GM06990 (cell line): Measurements from ENCODE around the gene SRSF7.
A peak's percentile ranks its signal among the peaks of the same experiment; 100 is the strongest.
"Not testable (repeated sequence)": the region's sequence is repeated elsewhere in the genome, so short reads cannot be mapped to it uniquely, and the experiment has no call there.

ENCODE experiments used
- DNase-seq: peaks from one replicate; pipeline ENCODE4 v3.0.0-alpha.2; 2011; ENCODE audit not compliant: insufficient read length; ENCODE audit errors: extremely low read depth
- H3K27me3 ChIP-seq: replicated peaks from 2 replicates; pipeline ENCODE4 v1.6.0; 2011; ENCODE audit warnings: low read length; ENCODE audit not compliant: control insufficient read depth, insufficient read depth
- H3K36me3 ChIP-seq: 2 replicates; pipeline ENCODE4 v1.5.1; 2011; ENCODE audit warnings: low read length; ENCODE audit not compliant: control insufficient read depth, insufficient read depth
- H3K4me3 ChIP-seq: replicated peaks from 2 replicates; pipeline ENCODE4 v1.5.1; 2011; ENCODE audit warnings: low read depth, mild to moderate bottlenecking, control low read depth, low read length
- CTCF ChIP-seq: IDR thresholded peaks from 2 replicates; pipeline ENCODE4 v1.5.1; 2011; ENCODE audit warnings: low read length, control low read depth, mild to moderate bottlenecking, inconsistent platforms; ENCODE audit not compliant: insufficient read depth, poor library complexity, severe bottlenecking

The SRSF7 gene

GRCh38 chr2:38722271-38723061 is 28.7 kb downstream of the SRSF7 start:
- H3K4me3 ChIP-seq = peak overlapping the region; percentile 24; the same call in 1 of the 2 replicates
- DNase-seq = peak; percentile 31

GRCh38 chr2:38720613-38721241 is 30.4 kb downstream of the SRSF7 start:
- Histone ChIP-seq H3K36me3 (no peaks in the 10 kb centered on the region), H3K4me3 (no peak overlapping the region), H3K27me3 (no peaks in the 10 kb centered on the region)
- no peak for TF ChIP-seq CTCF
- peak; percentile 45 for DNase-seq

More at GRCh38 chr2:38722271-38723061, 28.7 kb downstream of the SRSF7 start:
- H3K27me3 ChIP-seq = no peaks in the 10 kb centered on the region
- no peaks in the 10 kb centered on the region for H3K36me3 ChIP-seq
- peak; percentile 47 for TF ChIP-seq CTCF

- DNase-seq = no peak
- no peaks in the 10 kb centered on the region for H3K27me3 ChIP-seq
- no peak overlapping the region for H3K4me3 ChIP-seq
- no peak for TF ChIP-seq CTCF
- H3K36me3 ChIP-seq = no peaks in the 10 kb centered on the region
Measured at GRCh38 chr2:38719706-38720105, 31.5 kb downstream of the SRSF7 start.

- H3K4me3 ChIP-seq = no peak overlapping the region
- TF ChIP-seq CTCF = no peak
- H3K27me3 ChIP-seq = no peaks in the 10 kb centered on the region
- H3K36me3 ChIP-seq = no peaks in the 10 kb centered on the region
- DNase-seq = no peak
Measured at GRCh38 chr2:38718601-38719000, 32.6 kb downstream of the SRSF7 start.

- no peaks in the 10 kb centered on the region for H3K27me3 ChIP-seq
- no peak for TF ChIP-seq CTCF
- no peak overlapping the region for H3K4me3 ChIP-seq
- H3K36me3 ChIP-seq = no peaks in the 10 kb centered on the region
- DNase-seq = no peak
Measured at GRCh38 chr2:38716185-38716584, 35.0 kb downstream of the SRSF7 start.

GRCh38 chr2:38714941-38715340 is 36.2 kb downstream of the SRSF7 start:
- not testable (repeated sequence) for DNase-seq, H3K27me3 ChIP-seq, H3K4me3 ChIP-seq, H3K36me3 ChIP-seq
